GM12878 (cell line): ENCODE data around the gene UBE2F. TPM values are rescaled to one million over a fixed set of nuclear protein-coding genes. Genes with fewer than 3 reads are reported as not detected.

Experiments
- ATAC-seq: fragments of 200-7000 bp; cut with Tn5 transposase; 3 replicates; pipeline ENCODE4 v1.9.1; 2020; ENCODE audit warnings: mild to moderate bottlenecking, moderate library complexity
- BruUV-seq: library from RNA; stranded (reverse); fragments of 400-500 nt; replicated peaks from 2 replicates; lab custom pipeline; 2021; lab: Mats Ljungman, UMichigan
- CTCF ChIA-PET: fragments of 300-600 bp; sonication (Branson Sonifier 250); formaldehyde crosslinking; extraction: SDS; loops from one replicate; lab custom pipeline; 2021; ENCODE audit warnings: inconsistent platforms; lab: Yijun Ruan, JAX
- POLR2A ChIA-PET: fragments of 350-600 bp; formaldehyde crosslinking; extraction: SDS; loops from one replicate; lab custom pipeline; 2021; ENCODE audit warnings: inconsistent platforms; lab: Charles Lee
- RAD21 ChIA-PET: fragments of 300-600 bp; sonication (Branson Sonifier 250); formaldehyde crosslinking; loops from one replicate; lab custom pipeline; 2023; ENCODE audit warnings: antibody characterized with exemption; ENCODE audit not compliant: unreplicated experiment; lab: Charles Lee
- SMC1A ChIA-PET: fragments of 300-600 bp; sonication (Branson Sonifier 250); formaldehyde crosslinking; loops from one replicate; lab custom pipeline; 2023; ENCODE audit not compliant: unreplicated experiment, uncharacterized antibody; lab: Charles Lee
- DNase-seq: peaks from one replicate; pipeline ENCODE4 v3.0.0-alpha.2; 2011; ENCODE audit warnings: low read depth, low spot score
- FAIRE-seq: peaks from 3 replicates; lab custom pipeline; 2011; peaks lifted over from hg19 to GRCh38; lab: Jason Lieb, UNC
- H2AFZ ChIP-seq: 2 replicates; pipeline ENCODE4 v1.6.0; 2011; ENCODE audit warnings: low read depth, low read length, control low read depth; ENCODE audit not compliant: control insufficient read depth
- H3K27ac ChIP-seq: 2 replicates; pipeline ENCODE4 v1.5.1; 2011; ENCODE audit warnings: control low read depth; ENCODE audit not compliant: control insufficient read depth, insufficient read depth
- H3K27me3 ChIP-seq, 2 experiments: replicated peaks in 1 of 2; 2 replicates each; pipeline versions ENCODE4 v1.6.0 to v1.6.1; 2011; ENCODE audit warnings: low read length in 1 of 2; ENCODE audit not compliant: control insufficient read depth in 2 of 2, insufficient read depth in 2 of 2
- H3K36me3 ChIP-seq, 2 experiments: 2 replicates each; pipeline ENCODE4 v1.5.1; 2011; ENCODE audit warnings: low read length in 1 of 2; ENCODE audit not compliant: control insufficient read depth in 2 of 2, insufficient read depth in 2 of 2
- H3K4me1 ChIP-seq: 2 replicates; pipeline ENCODE4 v1.6.1; 2011; ENCODE audit warnings: mild to moderate bottlenecking, low read length, moderate library complexity, mixed read lengths; ENCODE audit not compliant: control insufficient read depth, insufficient read depth
- H3K4me2 ChIP-seq: 2 replicates; pipeline ENCODE4 v1.6.0; 2011; ENCODE audit warnings: control low read depth; ENCODE audit not compliant: control insufficient read depth, insufficient read depth
- H3K4me3 ChIP-seq: fragments of 200-600 bp; sonication (generic); 2 replicates; pipeline ENCODE4 v1.5.1; 2016
- H3K79me2 ChIP-seq: 2 replicates; pipeline ENCODE4 v1.6.0; 2011; ENCODE audit warnings: low read length; ENCODE audit not compliant: control insufficient read depth, insufficient read depth
- H3K9ac ChIP-seq: 2 replicates; pipeline ENCODE4 v1.8.0; 2011; ENCODE audit warnings: low read length, control low read depth, mixed read lengths; ENCODE audit not compliant: control insufficient read depth, insufficient read depth
- H3K9me3 ChIP-seq: replicated peaks from 3 replicates; pipeline ENCODE4 v1.5.1; 2011; ENCODE audit warnings: mild to moderate bottlenecking, low read length; ENCODE audit not compliant: control insufficient read depth, insufficient read depth
- H4K20me1 ChIP-seq: 2 replicates; pipeline ENCODE4 v1.6.0; 2011; ENCODE audit not compliant: control insufficient read depth, insufficient read depth
- BHLHE40 ChIP-seq, 2 experiments: fragments of 450-650 bp in 1 of 2; IDR thresholded peaks; 2 replicates each; pipeline ENCODE4 v1.6.1; 2011 to 2017; ENCODE audit warnings: low read depth in 2 of 2, borderline replicate concordance in 1 of 2, improper control_type of control experiment in 1 of 2, low read length in 1 of 2, mild to moderate bottlenecking in 1 of 2
- CHD2 ChIP-seq: IDR thresholded peaks from 2 replicates; pipeline ENCODE4 v1.6.1; 2011; ENCODE audit warnings: low read depth, low read length, improper control_type of control experiment, borderline replicate concordance
- E4F1 ChIP-seq: fragments of 450-650 bp; IDR thresholded peaks from 2 replicates; pipeline ENCODE4 v1.6.1; 2018; ENCODE audit warnings: borderline replicate concordance, mild to moderate bottlenecking; ENCODE audit not compliant: partially characterized antibody
- GATAD2B ChIP-seq: fragments of 450-650 bp; conservative IDR thresholded peaks from 2 replicates; pipeline ENCODE4 v1.6.1; 2017; ENCODE audit warnings: low read depth, mild to moderate bottlenecking, moderate library complexity
- IRF5 ChIP-seq: fragments of 450-650 bp; IDR thresholded peaks from 2 replicates; pipeline ENCODE4 v1.6.1; 2017; ENCODE audit warnings: borderline replicate concordance
- JUNB ChIP-seq: IDR thresholded peaks from 2 replicates; pipeline ENCODE4 v1.6.1; 2016; ENCODE audit warnings: antibody characterized with exemption, mild to moderate bottlenecking
- KDM1A ChIP-seq: fragments of 200-600 bp; sonication (generic); IDR thresholded peaks from 2 replicates; pipeline ENCODE4 v1.6.1; 2016; ENCODE audit warnings: borderline replicate concordance
- MEF2A ChIP-seq: IDR thresholded peaks from 2 replicates; pipeline ENCODE4 v1.6.1; 2011; ENCODE audit warnings: low read depth, mild to moderate bottlenecking, low read length, moderate library complexity; ENCODE audit not compliant: insufficient read depth
- PAX5 ChIP-seq: IDR thresholded peaks from 2 replicates; pipeline ENCODE4 v1.6.1; 2011; ENCODE audit warnings: low read depth, low read length, borderline replicate concordance
- PAX8 ChIP-seq: fragments of 450-650 bp; IDR thresholded peaks from 2 replicates; pipeline ENCODE4 v1.6.1; 2017; ENCODE audit warnings: mild to moderate bottlenecking, moderate library complexity
- POLR2A ChIP-seq: IDR thresholded peaks from 2 replicates; pipeline ENCODE4 v1.6.1; 2011; ENCODE audit warnings: low read depth, mild to moderate bottlenecking, low read length
- RCOR1 ChIP-seq: conservative IDR thresholded peaks from 2 replicates; pipeline ENCODE4 v1.6.1; 2012; ENCODE audit warnings: low read depth, low read length, improper control_type of control experiment
- SMC3 ChIP-seq: IDR thresholded peaks from 2 replicates; pipeline ENCODE4 v1.6.1; 2011; ENCODE audit warnings: low read length, improper control_type of control experiment, borderline replicate concordance
- TBL1XR1 ChIP-seq: IDR thresholded peaks from 2 replicates; pipeline ENCODE4 v1.6.1; 2012; ENCODE audit warnings: low read depth, low read length, improper control_type of control experiment
- ZNF207 ChIP-seq: fragments of 450-650 bp; IDR thresholded peaks from 2 replicates; pipeline ENCODE4 v1.6.1; 2014; ENCODE audit warnings: antibody characterized with exemption, mild to moderate bottlenecking, borderline replicate concordance
- ZNF687 ChIP-seq: fragments of 450-650 bp; IDR thresholded peaks from 2 replicates; pipeline ENCODE4 v1.6.1; 2017; ENCODE audit warnings: mild to moderate bottlenecking, moderate library complexity
- ZZZ3 ChIP-seq: IDR thresholded peaks from 2 replicates; pipeline ENCODE4 v1.6.1; 2011; ENCODE audit warnings: low read depth; ENCODE audit not compliant: control insufficient read depth, insufficient read length
- WGBS: methylation state at CpG from one replicate; pipeline ENCODE4 v1.1.6; 2016; ENCODE audit warnings: low lambda C conversion rate; ENCODE audit not compliant: insufficient replicate concordance, insufficient coverage; ENCODE audit errors: missing lambda C conversion rate; 5-methylcytosine and 5-hydroxymethylcytosine counted together
- in situ Hi-C: fragments of 300-500 bp; cut with MboI; formaldehyde crosslinking; loops from 9 replicates; pipeline ENCODE4 v1.14.3; 2018; ENCODE audit warnings: mixed read lengths
- intact Hi-C: fragments of 100-400 bp; cut with micrococcal nuclease; formaldehyde crosslinking; loops from one replicate; pipeline ENCODE4 v1.14.2; 2022; ENCODE audit not compliant: unreplicated experiment
- polyA plus RNA-seq, 11 experiments: library from polyadenylated mRNA; depleted of rRNA in 4 of 11; unstranded in 6 of 11; stranded (reverse) in 5 of 11; fragments of >200 nt; fragmentation: Nextera tagmentation in 4 of 11; fragmentation: Illumina TruSeq in 1 of 11; extraction: Ambion mirVana in 4 of 11; extraction: Trizol in 1 of 11; gene quantifications; 1 replicate in 1 of 11; 2 replicates in 10 of 11; pipeline versions ENCODE4 v1.2.1 to v1.2.3, GENCODE V29; 2011 to 2016; ENCODE audit warnings: inconsistent platforms in 2 of 11, missing spikeins in 2 of 11, low read depth in 1 of 11
- total RNA-seq, 4 experiments: library from RNA; depleted of rRNA in 3 of 4; stranded (reverse); fragments of >200 nt in 3 of 4; fragmentation: Illumina TruSeq in 1 of 4; extraction: Trizol in 1 of 4; gene quantifications; 2 replicates each; pipeline versions ENCODE4 v1.2.1 to v1.2.3, GENCODE V29; 2013 to 2021

Gene UBE2F
- total and polyA plus RNA-seq, 10 of the 15 experiments (the other 5 are each of a cell fraction or from before 2014, with no cell fraction given), result 12.3 to 64.4 (median 31.5) TPM

GRCh38 chr2:238023608-238024007 is 56.8 kb downstream of the UBE2F start (continued):
- TF ChIP-seq MEF2A (no peak), PAX8 (no peak), E4F1 (no peak), JUNB (no peak), GATAD2B (no peak)

GRCh38 chr2:238024986-238025385 is 58.2 kb downstream of the UBE2F start:
- H3K79me2 ChIP-seq, result no peaks in the 10 kb centered on the region
- no peak overlapping the region for H3K27ac ChIP-seq
- H2AFZ ChIP-seq, result no peak overlapping the region
- no peak overlapping the region for H3K4me2 ChIP-seq
- H3K4me1 ChIP-seq, result no peaks in the 10 kb centered on the region
- no peak for ATAC-seq
- 92% methylated on average over 8 of the region's 8 CpGs for WGBS
- no peaks in the 10 kb centered on the region for H4K20me1 ChIP-seq
- FAIRE-seq, result no peak
- intact Hi-C loops, result no loop called here
- H3K36me3 ChIP-seq, result peaks cover 0 to 7% of the 10 kb centered on the region in 2 experiments; a peak in 3 of 4 replicates
- ChIA-PET RAD21 (no interaction called here), CTCF (interaction anchor here (0.7 kb wide), 1 partner anchor 52 kb away, joined by 3 read pairs; no protein-coding TSS in a partner anchor), POLR2A (no interaction called here), SMC1A (no interaction called here)
- in situ Hi-C loops, result no loop called here
- DNase-seq, result no peak
- H3K4me3 ChIP-seq, result no peak overlapping the region
- no peak overlapping the region for H3K9ac ChIP-seq
- no peaks in the 10 kb centered on the region for H3K9me3 ChIP-seq
- H3K27me3 ChIP-seq, result no peaks in the 10 kb centered on the region
- BruUV-seq, result no TSS peak
- TF ChIP-seq SMC3, result no peak
- no peak for TF ChIP-seq IRF5
- no peak for TF ChIP-seq RCOR1
- no peak for TF ChIP-seq TBL1XR1
- TF ChIP-seq BHLHE40 (IDR thresholded peaks at IDR 0.05; ENCODE audit: borderline replicate concordance in 1 of 2, low read depth in 2 of 2, low read length in 1 of 2), result no peak
- TF ChIP-seq ZZZ3, result no peak
- no peak for TF ChIP-seq POLR2A
- no peak for TF ChIP-seq CHD2
- TF ChIP-seq PAX5, result no peak
- no peak for TF ChIP-seq ZNF687
- no peak for TF ChIP-seq KDM1A
- no peak for TF ChIP-seq ZNF207
